ENCODE results near the gene PRPSAP2. TPM values are rescaled to one million over a fixed set of nuclear protein-coding genes. Genes with fewer than 3 reads are reported as not detected.
"Not testable (repeated sequence)": the region's sequence is repeated elsewhere in the genome, so short reads cannot be mapped to it uniquely, and the experiment has no call there.

The PRPSAP2 gene
- total and polyA plus RNA-seq, 2 donors (not counting 1 experiment from before 2014, with no cell fraction given) = 27.1 to 58.8 TPM

DNA sequence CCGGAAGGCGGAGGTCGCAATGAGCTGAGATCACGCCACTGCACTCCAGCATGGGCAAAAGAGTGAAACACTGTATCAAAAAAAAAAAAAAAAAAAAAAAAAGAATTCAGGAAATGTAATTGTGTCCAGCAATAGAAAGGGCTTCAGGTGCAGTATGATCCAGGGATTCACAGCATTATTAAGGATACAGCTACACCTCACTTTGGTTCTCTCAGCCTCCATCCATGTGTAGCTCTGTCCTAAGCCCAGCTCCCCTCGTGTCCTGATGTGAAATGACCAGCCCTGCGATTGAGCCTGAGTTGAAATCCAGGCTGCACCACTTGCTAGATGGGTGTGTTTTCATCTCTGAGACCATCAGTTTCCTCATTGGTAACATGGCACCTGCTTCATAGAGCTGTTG lies 97.1 kb downstream of the PRPSAP2 start:
- Histone ChIP-seq H3K9me3 (ENCODE audit: control extremely low read depth in 1 of 3, control insufficient read depth in 2 of 3, insufficient read depth in 1 of 3, low read length in 2 of 3) (peaks cover 0 to 5% (median 0%) of the 10 kb centered on the region in 3 donors), H3K27ac (ENCODE audit: low read length in 2 of 2) (no peak overlapping the region), H3K4me3 (ENCODE audit: control extremely low read depth in 1 of 5, extremely low read depth in 1 of 5, insufficient read depth in 1 of 5, low read depth in 2 of 5, low read length in 4 of 5) (no peak overlapping the region), H3K79me2 (ENCODE audit: control insufficient read depth, insufficient read depth, low read length) (no peaks in the 10 kb centered on the region), H2AFZ (ENCODE audit: insufficient read depth, low read depth, low read length, poor library complexity, severe bottlenecking) (no peak overlapping the region), H3K9ac (ENCODE audit: low read length) (no peak overlapping the region), H3K36me3 (replicated peaks in 1 of 2; ENCODE audit: control extremely low read depth in 1 of 2, control insufficient read depth in 1 of 2, extremely low read depth in 1 of 2, insufficient read depth in 2 of 2, low read length in 1 of 2) (no peaks in the 10 kb centered on the region), H3K27me3 (replicated peaks in 1 of 4; ENCODE audit: control extremely low read depth in 1 of 4, control insufficient read depth in 3 of 4, insufficient read depth in 4 of 4, low read length in 3 of 4) (no peaks in the 10 kb centered on the region), H3K4me1 (ENCODE audit: control insufficient read depth in 2 of 2, insufficient read depth in 2 of 2, low read length in 2 of 2) (peaks cover 0 to 5% of the 10 kb centered on the region in 2 donors), H3K4me2 (replicated peaks; ENCODE audit: low read depth, low read length, poor library complexity, severe bottlenecking) (no peak overlapping the region), H4K20me1 (ENCODE audit: control insufficient read depth, insufficient read depth, low read length, poor library complexity, severe bottlenecking) (no peaks in the 10 kb centered on the region)
- WGBS (ENCODE audit: insufficient coverage) = 100% methylated on average over 2 of the region's 6 CpGs
- Mint-ChIP-seq H3K4me3 (no peak overlapping the region), H3K27me3 (peaks cover 5% of the 10 kb centered on the region), H3K27ac (no peak overlapping the region), H3K9me3 (ENCODE audit: insufficient read depth) (no peaks in the 10 kb centered on the region), H3K4me1 (peaks cover 3% of the 10 kb centered on the region)
- no peak for DNase-seq
- TF ChIP-seq, protein P1, sequence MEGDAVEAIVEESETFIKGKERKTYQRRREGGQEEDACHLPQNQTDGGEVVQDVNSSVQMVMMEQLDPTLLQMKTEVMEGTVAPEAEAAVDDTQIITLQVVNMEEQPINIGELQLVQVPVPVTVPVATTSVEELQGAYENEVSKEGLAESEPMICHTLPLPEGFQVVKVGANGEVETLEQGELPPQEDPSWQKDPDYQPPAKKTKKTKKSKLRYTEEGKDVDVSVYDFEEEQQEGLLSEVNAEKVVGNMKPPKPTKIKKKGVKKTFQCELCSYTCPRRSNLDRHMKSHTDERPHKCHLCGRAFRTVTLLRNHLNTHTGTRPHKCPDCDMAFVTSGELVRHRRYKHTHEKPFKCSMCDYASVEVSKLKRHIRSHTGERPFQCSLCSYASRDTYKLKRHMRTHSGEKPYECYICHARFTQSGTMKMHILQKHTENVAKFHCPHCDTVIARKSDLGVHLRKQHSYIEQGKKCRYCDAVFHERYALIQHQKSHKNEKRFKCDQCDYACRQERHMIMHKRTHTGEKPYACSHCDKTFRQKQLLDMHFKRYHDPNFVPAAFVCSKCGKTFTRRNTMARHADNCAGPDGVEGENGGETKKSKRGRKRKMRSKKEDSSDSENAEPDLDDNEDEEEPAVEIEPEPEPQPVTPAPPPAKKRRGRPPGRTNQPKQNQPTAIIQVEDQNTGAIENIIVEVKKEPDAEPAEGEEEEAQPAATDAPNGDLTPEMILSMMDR (IDR thresholded peaks at IDR 0.05) = no peak
- TF ChIP-seq EZH2 (IDR thresholded peaks at IDR 0.05; ENCODE audit: borderline replicate concordance, insufficient read depth, low read depth, low read length, poor library complexity, severe bottlenecking) = no peak
- ATAC-seq (ENCODE audit: low read depth) = no peak
- ChIA-PET POLR2A (no interaction called here), CTCF (interaction anchor here (1.4 kb wide), 1 partner anchor 11 kb away, joined by 3 read pairs; no protein-coding TSS in a partner anchor)
- intact Hi-C loops (cut with micrococcal nuclease) = no loop called here

DNA sequence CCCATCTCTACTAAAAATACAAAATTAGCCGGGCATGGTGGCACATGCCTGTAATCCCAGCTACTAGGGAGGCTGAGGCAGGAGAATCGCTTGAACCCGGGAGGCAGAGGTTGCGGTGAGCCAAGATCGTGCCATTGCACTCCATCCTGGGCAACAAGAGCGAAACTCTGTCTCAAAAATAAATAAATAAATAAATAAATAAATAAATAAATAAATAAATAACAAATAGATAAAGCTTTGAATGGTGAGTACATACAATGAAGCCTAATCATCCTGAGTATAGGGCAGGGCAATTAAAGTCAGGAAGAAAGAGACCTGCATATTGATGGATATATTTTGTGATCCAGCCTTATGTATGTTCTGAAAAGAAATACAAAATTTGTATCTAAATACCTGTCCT lies 98.1 kb downstream of the PRPSAP2 start:
- H4K20me1 ChIP-seq (ENCODE audit: control insufficient read depth, insufficient read depth, low read length, poor library complexity, severe bottlenecking); H3K79me2 ChIP-seq (ENCODE audit: control insufficient read depth, insufficient read depth, low read length); H3K9ac ChIP-seq (ENCODE audit: low read length); H3K27me3 ChIP-seq (replicated peaks in 1 of 4; ENCODE audit: control extremely low read depth in 1 of 4, control insufficient read depth in 3 of 4, insufficient read depth in 4 of 4, low read length in 3 of 4); H3K9me3 Mint-ChIP-seq (ENCODE audit: insufficient read depth); H3K4me3 ChIP-seq (ENCODE audit: control extremely low read depth in 1 of 5, extremely low read depth in 1 of 5, insufficient read depth in 1 of 5, low read depth in 2 of 5, low read length in 4 of 5); DNase-seq; H3K4me1 ChIP-seq (ENCODE audit: control insufficient read depth in 2 of 2, insufficient read depth in 2 of 2, low read length in 2 of 2); CTCF ChIA-PET; H3K4me2 ChIP-seq (replicated peaks; ENCODE audit: low read depth, low read length, poor library complexity, severe bottlenecking); ATAC-seq (ENCODE audit: low read depth); H3K27me3 Mint-ChIP-seq; H3K4me3 Mint-ChIP-seq; H3K9me3 ChIP-seq (ENCODE audit: control extremely low read depth in 1 of 3, control insufficient read depth in 2 of 3, insufficient read depth in 1 of 3, low read length in 2 of 3); H3K4me1 Mint-ChIP-seq; H2AFZ ChIP-seq (ENCODE audit: insufficient read depth, low read depth, low read length, poor library complexity, severe bottlenecking); H3K27ac ChIP-seq (ENCODE audit: low read length in 2 of 2); intact Hi-C loops (cut with micrococcal nuclease); H3K36me3 ChIP-seq (replicated peaks in 1 of 2; ENCODE audit: control extremely low read depth in 1 of 2, control insufficient read depth in 1 of 2, extremely low read depth in 1 of 2, insufficient read depth in 2 of 2, low read length in 1 of 2); H3K27ac Mint-ChIP-seq; POLR2A ChIA-PET: not testable (repeated sequence)
- no CpG with 5 or more reads among the region's 6 CpGs for whole genome bisulfite sequencing (ENCODE audit: insufficient coverage)

Data from B cell (primary cell).